Nephron progenitor cell (in vitro differentiated cells): ENCODE data around the gene PDE2A.
A peak's percentile ranks its signal among the peaks of the same experiment; 100 is the strongest.

Source experiments
- DNase-seq: peaks from one replicate; pipeline ENCODE4 v3.0.0; 2021
- H3K27ac Mint-ChIP-seq: 2 replicates; pipeline ENCODE4 v1.8.0; 2021; ENCODE audit warnings: mild to moderate bottlenecking, moderate library complexity, mixed read lengths
- H3K27me3 Mint-ChIP-seq: 2 replicates; pipeline ENCODE4 v1.8.0; 2021; ENCODE audit warnings: mild to moderate bottlenecking, low read depth, mixed read lengths; ENCODE audit not compliant: poor library complexity
- H3K36me3 Mint-ChIP-seq: 2 replicates; pipeline ENCODE4 v1.8.0; 2021; ENCODE audit warnings: low read depth, mixed read lengths
- H3K4me1 Mint-ChIP-seq: 2 replicates; pipeline ENCODE4 v1.8.0; 2021; ENCODE audit warnings: mixed read lengths
- H3K4me3 Mint-ChIP-seq: 2 replicates; pipeline ENCODE4 v1.8.0; 2021; ENCODE audit warnings: mild to moderate bottlenecking, moderate library complexity, mixed read lengths
- H3K9me3 Mint-ChIP-seq: 2 replicates; pipeline ENCODE4 v1.8.0; 2021; ENCODE audit warnings: mild to moderate bottlenecking, moderate library complexity, mixed read lengths
- TF ChIP-seq, protein P1 (sequence below): fragments of 200-600 bp; sonication (generic); IDR thresholded peaks from 2 replicates; pipeline ENCODE4 v1.5.0; 2021; ENCODE audit warnings: antibody characterized with exemption

The PDE2A gene

GRCh38 chr11:72681226-72682153 is 7.3 kb upstream of the PDE2A start:
- H3K4me3 Mint-ChIP-seq = no peak overlapping the region
- H3K4me1 Mint-ChIP-seq = peaks cover 18% of the 10 kb centered on the region
- no peaks in the 10 kb centered on the region for H3K9me3 Mint-ChIP-seq
- no peaks in the 10 kb centered on the region for H3K36me3 Mint-ChIP-seq
- TF ChIP-seq, protein P1, sequence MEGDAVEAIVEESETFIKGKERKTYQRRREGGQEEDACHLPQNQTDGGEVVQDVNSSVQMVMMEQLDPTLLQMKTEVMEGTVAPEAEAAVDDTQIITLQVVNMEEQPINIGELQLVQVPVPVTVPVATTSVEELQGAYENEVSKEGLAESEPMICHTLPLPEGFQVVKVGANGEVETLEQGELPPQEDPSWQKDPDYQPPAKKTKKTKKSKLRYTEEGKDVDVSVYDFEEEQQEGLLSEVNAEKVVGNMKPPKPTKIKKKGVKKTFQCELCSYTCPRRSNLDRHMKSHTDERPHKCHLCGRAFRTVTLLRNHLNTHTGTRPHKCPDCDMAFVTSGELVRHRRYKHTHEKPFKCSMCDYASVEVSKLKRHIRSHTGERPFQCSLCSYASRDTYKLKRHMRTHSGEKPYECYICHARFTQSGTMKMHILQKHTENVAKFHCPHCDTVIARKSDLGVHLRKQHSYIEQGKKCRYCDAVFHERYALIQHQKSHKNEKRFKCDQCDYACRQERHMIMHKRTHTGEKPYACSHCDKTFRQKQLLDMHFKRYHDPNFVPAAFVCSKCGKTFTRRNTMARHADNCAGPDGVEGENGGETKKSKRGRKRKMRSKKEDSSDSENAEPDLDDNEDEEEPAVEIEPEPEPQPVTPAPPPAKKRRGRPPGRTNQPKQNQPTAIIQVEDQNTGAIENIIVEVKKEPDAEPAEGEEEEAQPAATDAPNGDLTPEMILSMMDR = no peak
- peaks cover 34% of the 10 kb centered on the region for H3K27me3 Mint-ChIP-seq
- DNase-seq = no peak
- peak overlapping the region; percentile 71 for H3K27ac Mint-ChIP-seq

DNA sequence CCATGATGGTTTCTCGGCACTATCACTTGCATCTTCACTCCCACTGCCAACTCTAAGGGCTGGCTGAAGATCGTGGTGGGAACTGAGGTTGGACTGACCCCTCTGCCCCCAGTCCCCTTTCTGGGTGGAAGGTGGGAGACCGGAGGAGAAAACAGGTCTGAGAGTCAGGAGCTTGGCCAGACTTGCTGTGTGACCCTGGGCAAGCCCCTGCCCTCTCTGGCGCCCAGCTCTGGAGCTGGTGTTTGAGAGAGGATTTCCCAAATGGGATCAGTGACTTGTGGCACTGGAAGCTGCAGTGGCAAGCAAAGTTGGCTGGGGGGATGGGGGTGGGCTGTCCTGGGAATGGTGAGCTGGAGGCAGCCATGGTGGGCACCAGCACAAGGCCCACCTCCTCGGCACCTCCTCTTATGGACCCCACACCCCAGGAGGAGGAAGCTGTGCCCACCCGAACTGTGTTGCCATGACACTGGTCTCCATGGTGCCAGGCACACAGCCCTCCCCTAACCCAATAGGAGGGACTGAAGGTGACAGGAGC is 6.5 kb upstream of the PDE2A start:
- Mint-ChIP-seq H3K36me3 (no peaks in the 10 kb centered on the region), H3K4me3 (no peak overlapping the region), H3K4me1 (peaks cover 13% of the 10 kb centered on the region), H3K27me3 (peaks cover 42% of the 10 kb centered on the region), H3K27ac (no peak overlapping the region), H3K9me3 (no peaks in the 10 kb centered on the region)
- no peak for DNase-seq
- TF ChIP-seq, protein P1 = no peak

DNA sequence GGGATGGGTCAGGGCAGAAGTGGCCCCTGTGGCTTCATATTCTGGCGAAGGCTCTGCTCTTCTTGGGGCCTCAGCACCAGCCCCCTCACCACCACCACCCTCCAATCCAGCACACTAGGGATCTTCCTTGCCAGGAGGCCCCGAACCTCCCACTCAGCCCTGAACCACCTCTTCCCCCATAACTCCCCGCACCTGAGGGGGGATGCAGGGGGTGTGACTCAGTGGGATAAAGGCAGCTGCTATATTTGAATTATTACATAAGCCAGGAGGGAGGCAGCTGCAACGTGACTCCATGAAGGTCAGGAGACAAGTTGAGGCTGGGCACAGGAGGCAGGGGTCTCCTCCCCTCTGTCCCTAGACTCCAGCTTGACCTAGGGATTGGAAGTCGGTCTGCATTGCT is 5.6 kb upstream of the PDE2A start:
- no peaks in the 10 kb centered on the region for H3K9me3 Mint-ChIP-seq

GRCh38 chr11:72678524-72678923 is 4.3 kb upstream of the PDE2A start:
- H3K4me3 Mint-ChIP-seq = no peak overlapping the region
- no peak overlapping the region for H3K27ac Mint-ChIP-seq
- no peaks in the 10 kb centered on the region for H3K9me3 Mint-ChIP-seq
- H3K36me3 Mint-ChIP-seq = no peaks in the 10 kb centered on the region
- DNase-seq = no peak
- H3K27me3 Mint-ChIP-seq = peaks cover 63% of the 10 kb centered on the region
- TF ChIP-seq, protein P1 = no peak
- H3K4me1 Mint-ChIP-seq = peaks cover 13% of the 10 kb centered on the region

More for the DNA sequence above, 5.6 kb upstream of the PDE2A start:
- H3K27ac Mint-ChIP-seq = no peak overlapping the region
- TF ChIP-seq, protein P1 = no peak
- peaks cover 13% of the 10 kb centered on the region for H3K4me1 Mint-ChIP-seq
- DNase-seq = no peak
- no peaks in the 10 kb centered on the region for H3K36me3 Mint-ChIP-seq
- no peak overlapping the region for H3K4me3 Mint-ChIP-seq
- peaks cover 50% of the 10 kb centered on the region for H3K27me3 Mint-ChIP-seq

GRCh38 chr11:72676861-72677341 is 2.7 kb upstream of the PDE2A start:
- peaks cover 15% of the 10 kb centered on the region for H3K4me1 Mint-ChIP-seq

More at GRCh38 chr11:72676861-72677341, 2.7 kb upstream of the PDE2A start:
- H3K36me3 Mint-ChIP-seq = no peaks in the 10 kb centered on the region
- H3K4me3 Mint-ChIP-seq = no peak overlapping the region
- H3K9me3 Mint-ChIP-seq = no peaks in the 10 kb centered on the region
- DNase-seq = peak; percentile 98
- H3K27ac Mint-ChIP-seq = no peak overlapping the region
- TF ChIP-seq, protein P1 = no peak
- H3K27me3 Mint-ChIP-seq = peaks cover 73% of the 10 kb centered on the region
